GM19468 (cell line): ENCODE measurements around the gene CYTH1.

Source experiments
- ATAC-seq: cut with Tn5 transposase; IDR thresholded peaks from one replicate; pipeline ENCODE4 v1.9.1; 2021; ENCODE audit warnings: mild to moderate bottlenecking, moderate library complexity, moderate number of reproducible peaks; ENCODE audit not compliant: unreplicated experiment; ENCODE audit errors: extremely low read depth

Gene CYTH1

DNA sequence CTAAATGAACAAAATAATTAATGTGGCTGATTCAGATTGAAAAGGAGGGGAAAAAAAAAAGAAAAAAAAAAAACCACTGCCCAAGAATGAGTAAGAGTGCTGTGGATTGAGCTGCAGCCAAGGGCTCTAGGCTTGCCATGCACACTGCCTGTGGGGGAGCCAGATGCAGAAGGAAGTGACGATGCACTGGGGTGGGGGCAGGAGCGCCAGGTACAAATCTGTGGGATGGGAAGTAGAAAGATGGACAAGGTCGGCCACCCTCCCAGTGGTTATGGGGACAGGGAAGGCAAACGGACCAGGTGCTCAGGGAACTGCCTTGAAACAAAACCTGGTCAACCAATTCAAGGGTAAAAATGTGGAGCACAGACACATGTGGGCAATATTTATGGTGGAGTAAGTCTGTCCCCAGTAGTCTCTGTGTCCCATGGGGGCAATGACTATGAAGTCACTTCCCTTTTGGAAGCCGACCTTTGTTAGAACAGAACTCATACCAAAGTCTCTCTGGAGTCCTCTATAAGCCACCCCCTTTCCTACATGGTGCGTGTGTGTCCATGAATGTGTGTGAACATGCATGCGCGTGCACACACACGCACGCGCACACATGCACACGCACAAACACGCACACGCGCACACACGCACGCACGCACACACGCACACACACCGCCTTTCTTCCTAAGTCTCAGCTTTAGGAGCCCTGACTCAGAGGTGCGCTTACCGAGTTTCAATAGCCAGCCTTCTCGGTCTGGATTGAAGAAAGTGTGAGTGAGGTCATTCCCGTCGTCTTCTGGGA lies 84.3 kb downstream of the CYTH1 start:
- no peak for ATAC-seq

- no peak for ATAC-seq
These were observed 85.0 kb downstream of the CYTH1 start for GRCh38 chr17:78697122-78697521.

- ATAC-seq = no peak
These were observed 85.8 kb downstream of the CYTH1 start for GRCh38 chr17:78696016-78696982.

- ATAC-seq = no peak
These were observed 87.1 kb downstream of the CYTH1 start for GRCh38 chr17:78694805-78695531.

DNA sequence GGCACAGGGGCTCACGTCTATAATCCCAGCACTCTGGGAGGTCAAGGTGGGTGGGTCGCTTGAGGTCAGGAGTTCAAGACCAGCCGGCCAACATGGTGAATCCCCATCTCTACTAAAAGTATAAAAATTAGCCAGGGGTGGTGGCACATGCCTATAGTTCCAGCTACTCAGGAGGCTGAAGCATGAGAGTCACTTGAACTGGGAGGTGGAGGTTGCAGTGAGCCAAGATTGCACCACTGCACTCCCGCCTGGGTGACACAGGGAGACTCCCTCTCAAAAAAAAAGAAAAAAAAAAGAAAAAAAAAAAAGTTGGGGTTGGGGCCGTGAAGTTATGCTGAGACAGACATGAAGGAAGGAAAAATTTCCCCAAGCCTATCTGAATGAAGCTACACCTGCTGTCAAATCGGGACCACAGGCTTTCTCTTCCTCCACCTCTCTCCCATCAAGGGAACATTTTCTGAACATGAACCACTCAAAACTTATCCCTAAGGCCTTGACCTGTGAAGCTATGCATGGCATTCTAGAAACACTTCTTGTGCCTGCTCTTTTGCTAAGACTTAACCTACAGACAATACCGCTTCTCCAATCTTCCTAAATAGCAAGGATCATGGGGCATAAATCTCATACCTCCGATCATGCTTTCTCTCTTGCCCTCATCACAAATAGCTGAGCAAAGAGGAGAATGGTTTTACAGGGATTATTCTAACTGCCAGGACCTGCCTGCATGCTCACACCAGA lies 88.6 kb downstream of the CYTH1 start:
- no peak for ATAC-seq

DNA sequence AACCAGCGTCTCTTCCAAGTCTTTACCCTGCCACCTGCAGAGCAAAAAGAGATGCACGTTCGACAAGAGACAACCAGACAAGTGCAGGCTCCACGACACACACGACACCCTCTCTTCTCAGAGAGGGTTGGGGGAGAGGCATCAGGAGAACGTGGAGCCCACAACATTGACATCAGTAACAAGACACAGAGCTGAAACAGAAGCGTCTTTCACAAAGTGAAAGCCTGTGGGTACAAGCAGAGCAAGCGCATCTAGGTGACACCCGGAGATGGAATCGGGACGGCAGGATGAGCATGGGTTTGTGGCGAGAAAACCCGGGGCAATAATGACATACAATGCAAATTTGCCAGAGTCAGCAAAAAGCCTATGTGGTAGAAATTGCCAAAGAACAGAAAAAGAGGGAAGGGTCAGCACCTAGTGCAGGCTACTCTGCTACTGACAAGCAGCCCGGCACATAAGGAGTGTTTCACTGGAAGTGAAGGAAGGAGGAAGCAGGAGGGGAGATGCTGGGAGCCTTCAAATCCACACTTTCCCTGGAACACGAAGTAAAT lies 89.5 kb downstream of the CYTH1 start:
- no peak for ATAC-seq

DNA sequence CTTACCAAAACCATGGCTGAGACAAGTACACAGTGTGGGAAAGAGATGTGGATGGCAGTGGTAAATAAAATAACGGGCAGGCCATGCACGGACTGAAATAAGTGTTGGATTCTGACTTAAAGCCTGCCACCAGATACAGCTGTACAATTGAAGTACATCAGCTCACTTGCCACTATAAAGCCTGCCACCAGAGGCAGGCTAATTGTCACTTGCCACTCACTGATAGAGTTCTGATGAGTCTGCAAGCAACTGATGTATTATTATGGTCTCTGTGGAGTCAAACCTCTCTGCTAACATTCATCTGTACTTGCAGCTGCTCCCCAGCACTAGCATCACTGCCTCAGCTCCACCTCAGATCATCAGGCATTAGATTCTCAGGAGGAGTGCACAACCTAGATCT lies 93.0 kb downstream of the CYTH1 start:
- no peak for ATAC-seq

GRCh38 chr17:78687944-78688343 lies 94.1 kb downstream of the CYTH1 start:
- no peak for ATAC-seq

DNA sequence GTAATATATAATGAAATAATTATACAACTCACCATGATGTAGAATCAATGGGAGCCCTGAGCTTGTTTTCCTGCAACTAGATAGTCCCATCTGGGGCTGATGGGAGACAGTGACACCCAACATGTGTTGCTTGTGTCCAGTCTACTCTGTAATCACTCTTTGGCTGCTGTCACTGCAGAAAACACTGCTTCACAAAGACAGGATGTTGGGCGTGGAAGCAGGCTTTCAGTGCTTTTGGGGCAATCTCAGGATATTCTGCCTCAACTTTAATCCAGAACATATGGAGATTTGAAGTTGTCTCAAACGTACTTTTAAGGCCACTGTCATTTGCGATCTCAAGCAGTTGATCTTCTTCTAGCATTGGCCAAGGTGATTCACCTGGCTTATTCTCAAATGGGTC lies 94.9 kb downstream of the CYTH1 start:
- no peak for ATAC-seq

GRCh38 chr17:78684026-78684425 lies 98.0 kb downstream of the CYTH1 start:
- no peak for ATAC-seq

- no peak for ATAC-seq
These were observed 98.6 kb downstream of the CYTH1 start for GRCh38 chr17:78683408-78683961.

DNA sequence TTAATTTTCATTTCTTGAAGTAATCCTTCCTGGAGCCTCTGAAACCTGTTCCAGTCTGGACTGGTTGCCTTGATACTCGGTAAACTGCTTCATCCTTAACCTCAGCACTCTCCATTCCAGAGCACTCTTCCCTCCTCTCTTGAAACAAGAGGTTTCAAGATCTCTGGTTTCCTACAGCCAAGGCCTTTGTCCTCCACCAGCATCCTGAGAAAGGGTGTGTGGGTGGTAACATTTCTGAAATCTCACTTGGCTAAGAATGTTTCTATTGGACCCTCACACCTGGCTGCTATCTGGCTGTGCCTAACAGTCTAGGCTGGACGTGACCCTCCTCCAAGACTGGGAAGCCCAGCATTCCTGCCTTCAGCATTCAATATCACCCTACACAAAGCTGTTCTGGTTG lies 99.7 kb downstream of the CYTH1 start:
- no peak for ATAC-seq

DNA sequence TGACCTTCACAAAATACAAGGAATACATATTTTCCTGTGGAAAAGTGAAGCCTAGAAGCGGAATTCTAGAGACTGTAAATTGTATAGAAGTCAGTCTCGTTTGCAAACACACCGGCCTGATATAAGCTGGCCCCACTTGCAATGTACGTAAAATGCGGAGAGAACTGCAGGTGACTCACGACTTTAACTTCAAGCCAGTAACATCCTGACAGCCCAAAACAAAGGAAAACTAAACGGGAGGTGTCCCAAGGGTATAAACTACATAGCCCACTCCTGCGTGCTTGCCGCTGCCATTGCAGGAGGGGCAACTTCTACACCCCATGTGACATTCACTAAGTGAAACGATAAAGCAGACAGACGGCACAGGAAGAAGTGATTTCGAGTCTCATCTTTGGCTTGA lies 101.6 kb downstream of the CYTH1 start:
- ATAC-seq = no peak

DNA sequence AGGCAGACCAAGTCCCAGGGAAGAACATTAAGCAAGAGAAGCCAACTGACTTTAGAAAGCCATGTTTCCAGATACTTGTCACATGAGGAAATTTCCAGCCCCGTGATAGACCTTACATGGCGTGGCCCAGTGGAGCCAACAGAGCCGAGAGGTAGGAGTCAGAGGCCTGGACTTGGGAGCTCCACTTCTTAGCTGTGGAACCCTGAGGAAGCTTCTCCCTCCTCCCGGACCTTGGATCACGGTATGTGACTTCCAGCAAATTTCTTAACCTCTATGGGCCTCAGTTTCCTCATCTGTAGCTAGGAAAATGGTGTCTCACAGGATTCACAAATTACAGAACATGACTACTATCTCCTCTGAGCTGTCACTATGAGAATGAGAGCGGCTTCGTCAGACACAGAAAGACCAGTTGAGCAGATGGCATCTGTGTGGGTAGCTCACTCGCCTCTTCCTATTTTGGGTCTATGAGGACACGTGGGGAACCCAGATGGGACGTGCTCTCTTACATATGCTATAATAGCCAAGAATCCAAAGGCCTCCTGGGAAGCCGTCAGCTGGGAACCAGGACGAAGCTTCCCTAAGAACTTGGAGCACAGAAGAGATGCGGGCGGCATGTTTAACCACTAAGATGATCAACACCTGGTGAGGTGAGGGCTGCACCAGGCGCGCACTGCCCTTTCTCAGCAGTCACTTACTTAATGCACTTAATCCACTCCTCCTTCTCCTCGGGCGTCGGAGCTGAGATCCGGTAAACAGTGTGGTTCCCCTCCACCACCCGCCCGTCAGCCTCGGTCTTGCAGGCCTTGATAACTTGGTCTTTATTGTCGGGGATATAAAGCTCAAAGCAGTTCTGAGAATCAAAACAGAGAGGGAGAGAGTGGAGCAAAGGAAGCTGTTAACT lies 102.3 kb downstream of the CYTH1 start:
- ATAC-seq = no peak

GRCh38 chr17:78678711-78679110 lies 103.4 kb downstream of the CYTH1 start:
- ATAC-seq = no peak

GRCh38 chr17:78678222-78678557 lies 103.9 kb downstream of the CYTH1 start:
- ATAC-seq = no peak

- ATAC-seq = no peak
These were observed 104.5 kb downstream of the CYTH1 start for GRCh38 chr17:78677303-78678221.
